ENCODE data around the gene MAP4K5. TPM values are rescaled to one million over a fixed set of nuclear protein-coding genes. Genes with fewer than 3 reads are reported as not detected.
A peak's percentile ranks its signal among the peaks of the same experiment; 100 is the strongest.

The MAP4K5 gene
- total and polyA plus RNA-seq, 4 donors = 7.7 to 47.1 (median 19.3) TPM

GRCh38 chr14:50395448-50395847 lies 136.9 kb downstream of the MAP4K5 start:
- peak overlapping the region in 1 of 3 donors; percentile 68 for H3K4me3 ChIP-seq (ENCODE audit: low read depth in 1 of 3, low read length in 3 of 3)
- H3K9ac ChIP-seq (ENCODE audit: low read depth in 1 of 2, low read length in 2 of 2) = no peak overlapping the region
- no peak overlapping the region for H3K27ac ChIP-seq (ENCODE audit: low read depth in 1 of 2, low read length in 2 of 2)
- no peaks in the 10 kb centered on the region for H3K27me3 ChIP-seq (ENCODE audit: control insufficient read depth in 4 of 4, insufficient read depth in 4 of 4, low read length in 3 of 4)
- no peaks in the 10 kb centered on the region for H3K36me3 ChIP-seq (ENCODE audit: control insufficient read depth in 4 of 4, insufficient read depth in 3 of 4, low read depth in 1 of 4, low read length in 3 of 4)
- DNase-seq (ENCODE audit: low spot score) = no peak
- TF ChIP-seq HNF4G (IDR thresholded peaks at IDR 0.05) = no peak
- TF ChIP-seq RXRA (IDR thresholded peaks at IDR 0.05) = no peak
- TF ChIP-seq, protein P1, sequence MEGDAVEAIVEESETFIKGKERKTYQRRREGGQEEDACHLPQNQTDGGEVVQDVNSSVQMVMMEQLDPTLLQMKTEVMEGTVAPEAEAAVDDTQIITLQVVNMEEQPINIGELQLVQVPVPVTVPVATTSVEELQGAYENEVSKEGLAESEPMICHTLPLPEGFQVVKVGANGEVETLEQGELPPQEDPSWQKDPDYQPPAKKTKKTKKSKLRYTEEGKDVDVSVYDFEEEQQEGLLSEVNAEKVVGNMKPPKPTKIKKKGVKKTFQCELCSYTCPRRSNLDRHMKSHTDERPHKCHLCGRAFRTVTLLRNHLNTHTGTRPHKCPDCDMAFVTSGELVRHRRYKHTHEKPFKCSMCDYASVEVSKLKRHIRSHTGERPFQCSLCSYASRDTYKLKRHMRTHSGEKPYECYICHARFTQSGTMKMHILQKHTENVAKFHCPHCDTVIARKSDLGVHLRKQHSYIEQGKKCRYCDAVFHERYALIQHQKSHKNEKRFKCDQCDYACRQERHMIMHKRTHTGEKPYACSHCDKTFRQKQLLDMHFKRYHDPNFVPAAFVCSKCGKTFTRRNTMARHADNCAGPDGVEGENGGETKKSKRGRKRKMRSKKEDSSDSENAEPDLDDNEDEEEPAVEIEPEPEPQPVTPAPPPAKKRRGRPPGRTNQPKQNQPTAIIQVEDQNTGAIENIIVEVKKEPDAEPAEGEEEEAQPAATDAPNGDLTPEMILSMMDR (IDR thresholded peaks at IDR 0.05; ENCODE audit: low read depth, low read length, missing input control) = no peak
- no peak for TF ChIP-seq HNF4A (conservative IDR thresholded peaks at IDR 0.05)
- TF ChIP-seq JUND (IDR thresholded peaks at IDR 0.05) = no peak
- TF ChIP-seq GABPA (IDR thresholded peaks at IDR 0.05 in 1 of 2, conservative IDR thresholded peaks at IDR 0.05 in 1 of 2) = no peak
- TF ChIP-seq RAD21 (IDR thresholded peaks at IDR 0.05) = no peak
- no peak for TF ChIP-seq ZBTB33 (IDR thresholded peaks at IDR 0.05)
- TF ChIP-seq NR2F2 (IDR thresholded peaks at IDR 0.05) = no peak
- TF ChIP-seq YY1 (IDR thresholded peaks at IDR 0.05) = no peak
- no peak for TF ChIP-seq TAF1 (conservative IDR thresholded peaks at IDR 0.05)
- TF ChIP-seq FOXA2 (IDR thresholded peaks at IDR 0.05) = no peak
- no peak for TF ChIP-seq FOXA1 (IDR thresholded peaks at IDR 0.05)
- TF ChIP-seq, protein P2, sequence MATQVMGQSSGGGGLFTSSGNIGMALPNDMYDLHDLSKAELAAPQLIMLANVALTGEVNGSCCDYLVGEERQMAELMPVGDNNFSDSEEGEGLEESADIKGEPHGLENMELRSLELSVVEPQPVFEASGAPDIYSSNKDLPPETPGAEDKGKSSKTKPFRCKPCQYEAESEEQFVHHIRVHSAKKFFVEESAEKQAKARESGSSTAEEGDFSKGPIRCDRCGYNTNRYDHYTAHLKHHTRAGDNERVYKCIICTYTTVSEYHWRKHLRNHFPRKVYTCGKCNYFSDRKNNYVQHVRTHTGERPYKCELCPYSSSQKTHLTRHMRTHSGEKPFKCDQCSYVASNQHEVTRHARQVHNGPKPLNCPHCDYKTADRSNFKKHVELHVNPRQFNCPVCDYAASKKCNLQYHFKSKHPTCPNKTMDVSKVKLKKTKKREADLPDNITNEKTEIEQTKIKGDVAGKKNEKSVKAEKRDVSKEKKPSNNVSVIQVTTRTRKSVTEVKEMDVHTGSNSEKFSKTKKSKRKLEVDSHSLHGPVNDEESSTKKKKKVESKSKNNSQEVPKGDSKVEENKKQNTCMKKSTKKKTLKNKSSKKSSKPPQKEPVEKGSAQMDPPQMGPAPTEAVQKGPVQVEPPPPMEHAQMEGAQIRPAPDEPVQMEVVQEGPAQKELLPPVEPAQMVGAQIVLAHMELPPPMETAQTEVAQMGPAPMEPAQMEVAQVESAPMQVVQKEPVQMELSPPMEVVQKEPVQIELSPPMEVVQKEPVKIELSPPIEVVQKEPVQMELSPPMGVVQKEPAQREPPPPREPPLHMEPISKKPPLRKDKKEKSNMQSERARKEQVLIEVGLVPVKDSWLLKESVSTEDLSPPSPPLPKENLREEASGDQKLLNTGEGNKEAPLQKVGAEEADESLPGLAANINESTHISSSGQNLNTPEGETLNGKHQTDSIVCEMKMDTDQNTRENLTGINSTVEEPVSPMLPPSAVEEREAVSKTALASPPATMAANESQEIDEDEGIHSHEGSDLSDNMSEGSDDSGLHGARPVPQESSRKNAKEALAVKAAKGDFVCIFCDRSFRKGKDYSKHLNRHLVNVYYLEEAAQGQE (IDR thresholded peaks at IDR 0.05) = no peak
- no peak for TF ChIP-seq MAX (IDR thresholded peaks at IDR 0.05)
- no peak for TF ChIP-seq SP1 (IDR thresholded peaks at IDR 0.05)
- TF ChIP-seq EGR1 (IDR thresholded peaks at IDR 0.05; ENCODE audit: low read depth in 2 of 2) = no peak
- 52% methylated on average over 5 of the region's 5 CpGs for WGBS
- peaks cover 1 to 22% (median 8%) of the 10 kb centered on the region in 4 donors for H3K4me1 ChIP-seq (ENCODE audit: control insufficient read depth in 4 of 4, insufficient read depth in 4 of 4, low read length in 3 of 4)
- no peaks in the 10 kb centered on the region for H3K9me3 ChIP-seq (ENCODE audit: control insufficient read depth in 4 of 4, low read length in 3 of 4)

GRCh38 chr14:50394713-50395112 lies 137.7 kb downstream of the MAP4K5 start:
- Histone ChIP-seq H3K4me3 (ENCODE audit: low read depth in 1 of 3, low read length in 3 of 3) (no peak overlapping the region), H3K36me3 (ENCODE audit: control insufficient read depth in 4 of 4, insufficient read depth in 3 of 4, low read depth in 1 of 4, low read length in 3 of 4) (no peaks in the 10 kb centered on the region), H3K27me3 (ENCODE audit: control insufficient read depth in 4 of 4, insufficient read depth in 4 of 4, low read length in 3 of 4) (no peaks in the 10 kb centered on the region), H3K9me3 (ENCODE audit: control insufficient read depth in 4 of 4, low read length in 3 of 4) (no peaks in the 10 kb centered on the region), H3K9ac (ENCODE audit: low read depth in 1 of 2, low read length in 2 of 2) (no peak overlapping the region), H3K4me1 (ENCODE audit: control insufficient read depth in 4 of 4, insufficient read depth in 4 of 4, low read length in 3 of 4) (peaks cover 4 to 24% (median 8%) of the 10 kb centered on the region in 4 donors), H3K27ac (ENCODE audit: low read depth in 1 of 2, low read length in 2 of 2) (no peak overlapping the region)
- no peak for TF ChIP-seq JUND (IDR thresholded peaks at IDR 0.05)
- TF ChIP-seq RXRA (IDR thresholded peaks at IDR 0.05) = no peak
- no peak for TF ChIP-seq MAX (IDR thresholded peaks at IDR 0.05)
- no peak for TF ChIP-seq GABPA (IDR thresholded peaks at IDR 0.05 in 1 of 2, conservative IDR thresholded peaks at IDR 0.05 in 1 of 2)
- no peak for TF ChIP-seq HNF4G (IDR thresholded peaks at IDR 0.05)
- TF ChIP-seq NR2F2 (IDR thresholded peaks at IDR 0.05) = no peak
- TF ChIP-seq HNF4A (conservative IDR thresholded peaks at IDR 0.05) = no peak
- no peak for TF ChIP-seq TAF1 (conservative IDR thresholded peaks at IDR 0.05)
- no peak for TF ChIP-seq RAD21 (IDR thresholded peaks at IDR 0.05)
- TF ChIP-seq, protein P3, sequence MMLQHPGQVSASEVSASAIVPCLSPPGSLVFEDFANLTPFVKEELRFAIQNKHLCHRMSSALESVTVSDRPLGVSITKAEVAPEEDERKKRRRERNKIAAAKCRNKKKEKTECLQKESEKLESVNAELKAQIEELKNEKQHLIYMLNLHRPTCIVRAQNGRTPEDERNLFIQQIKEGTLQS (IDR thresholded peaks at IDR 0.05) = no peak
- TF ChIP-seq YY1 (IDR thresholded peaks at IDR 0.05) = no peak
- no peak for TF ChIP-seq SP1 (IDR thresholded peaks at IDR 0.05)
- TF ChIP-seq, protein P1 (IDR thresholded peaks at IDR 0.05; ENCODE audit: low read depth, low read length, missing input control) = no peak
- DNase-seq (ENCODE audit: low spot score) = no peak
- WGBS = 91% methylated on average over 5 of the region's 5 CpGs

Data from liver (tissue), 9 donors.